HG03108 (cell line): ENCODE data around the gene INO80.
"Not testable (repeated sequence)": the region's sequence is repeated elsewhere in the genome, so short reads cannot be mapped to it uniquely, and the experiment has no call there.

ENCODE experiments used
- ATAC-seq: cut with Tn5 transposase; IDR thresholded peaks from one replicate; pipeline ENCODE4 v1.9.1; 2021; ENCODE audit warnings: moderate library complexity; ENCODE audit not compliant: unreplicated experiment

INO80 gene

GRCh38 chr15:41116116-41116961, at the start of gene INO80:
Gene INO80 (minus strand): TSS chr15:41116280. CDS start chr15:41096310, 19,970 bp downstream.
- ATAC-seq: peak; percentile 65

DNA sequence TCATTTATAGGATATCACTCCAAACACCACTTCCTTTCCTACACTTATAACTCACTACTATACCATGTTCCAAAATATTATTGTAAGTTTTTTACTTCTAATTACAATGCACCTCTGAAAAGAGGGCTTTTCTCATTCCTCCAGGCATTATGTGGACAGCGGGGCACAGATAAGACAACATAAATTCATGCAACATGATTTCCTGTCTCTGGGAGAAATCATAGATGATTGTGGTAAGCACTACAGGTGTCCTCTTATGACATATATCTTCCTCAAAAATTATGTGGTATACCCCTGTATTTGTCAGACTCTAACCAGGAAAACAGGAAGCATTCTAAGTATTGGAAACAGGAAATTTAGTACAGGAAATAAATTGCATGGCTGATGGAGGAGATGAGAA, 45.7 kb upstream of the INO80 start:
- ATAC-seq: no peak

GRCh38 chr15:41161336-41161735, 45.3 kb upstream of the INO80 start:
- no peak for ATAC-seq

GRCh38 chr15:41160639-41161315, 44.7 kb upstream of the INO80 start:
- ATAC-seq: no peak

DNA sequence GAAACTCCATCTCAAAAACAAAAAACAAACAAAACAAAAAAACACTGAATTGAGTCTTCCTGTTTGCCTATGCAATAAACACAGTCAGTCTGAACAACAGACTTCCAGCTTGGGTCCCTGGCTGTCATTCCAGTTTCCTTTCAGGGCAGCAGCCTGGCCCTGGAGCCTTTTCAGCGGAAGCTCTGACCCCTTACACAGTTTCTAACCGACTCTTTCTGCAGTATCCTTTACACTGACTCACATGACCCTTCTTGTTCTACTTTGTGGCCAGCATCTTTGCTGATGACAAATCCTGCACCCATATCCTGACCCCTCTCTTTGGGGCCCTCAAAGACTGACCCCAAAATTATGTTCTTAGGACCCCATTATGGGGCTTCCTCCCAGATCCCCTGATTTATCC, 38.3 kb upstream of the INO80 start:
- ATAC-seq: no peak

DNA sequence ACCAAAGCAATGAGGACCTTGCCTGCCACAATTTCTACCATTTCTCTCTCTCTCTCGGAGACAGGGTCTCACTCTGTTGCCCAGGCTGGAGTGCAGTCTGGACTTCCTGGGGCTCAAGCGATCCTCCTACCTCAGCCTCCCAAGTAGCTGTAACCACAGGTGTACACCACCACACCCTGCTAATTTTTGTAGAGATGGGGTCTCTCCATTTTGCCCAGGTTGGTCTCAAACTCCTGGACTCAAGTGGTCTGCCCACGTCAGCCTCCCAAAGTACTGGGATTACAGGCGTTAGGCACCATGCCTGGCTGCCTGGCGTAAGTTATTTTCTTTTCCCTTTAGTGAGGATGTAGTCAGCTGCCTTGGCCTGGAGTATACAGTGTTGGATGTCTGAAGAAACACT, 37.7 kb upstream of the INO80 start:
- no peak for ATAC-seq

- no peak for ATAC-seq
These were observed 35.4 kb upstream of the INO80 start for GRCh38 chr15:41151451-41152005.

GRCh38 chr15:41150279-41150678, 34.2 kb upstream of the INO80 start:
- no peak for ATAC-seq

DNA sequence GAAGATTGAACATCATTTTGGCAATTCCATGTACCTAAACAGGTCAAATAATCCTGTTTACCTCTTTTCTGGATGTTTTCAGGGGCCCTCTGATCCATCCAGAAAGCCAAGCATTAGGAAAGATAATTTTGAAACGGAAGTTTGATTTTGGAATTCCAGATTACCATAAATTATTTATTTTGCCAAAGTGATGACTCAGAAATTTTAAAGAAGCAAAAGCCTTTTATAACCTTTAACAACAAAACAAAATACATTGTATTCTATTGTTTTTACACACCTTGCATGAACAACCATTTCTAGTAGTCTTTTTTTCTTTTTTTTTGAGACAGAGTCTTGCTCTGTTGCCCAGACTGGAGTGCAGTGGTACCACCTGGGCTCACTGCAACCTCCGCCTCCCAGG, 32.0 kb upstream of the INO80 start:
- ATAC-seq: no peak

DNA sequence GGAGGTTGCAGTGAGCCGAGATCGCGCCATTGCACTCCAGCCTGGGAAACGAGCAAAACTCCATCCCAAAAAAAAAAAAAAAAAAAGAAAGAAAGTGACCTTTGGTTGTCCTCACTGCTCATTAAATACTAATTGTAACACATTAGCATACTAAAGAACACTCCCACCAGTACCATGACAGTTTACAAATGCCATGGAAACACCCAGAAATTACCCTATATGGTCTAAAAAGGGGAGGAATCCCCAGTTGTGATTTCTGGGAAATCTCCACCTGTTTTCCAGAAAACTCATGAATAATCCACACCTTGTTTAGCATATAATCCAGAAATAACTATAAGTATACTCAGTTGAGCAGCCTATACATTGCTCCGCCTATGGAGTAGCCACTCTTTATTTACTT, 23.5 kb upstream of the INO80 start:
- no peak for ATAC-seq

DNA sequence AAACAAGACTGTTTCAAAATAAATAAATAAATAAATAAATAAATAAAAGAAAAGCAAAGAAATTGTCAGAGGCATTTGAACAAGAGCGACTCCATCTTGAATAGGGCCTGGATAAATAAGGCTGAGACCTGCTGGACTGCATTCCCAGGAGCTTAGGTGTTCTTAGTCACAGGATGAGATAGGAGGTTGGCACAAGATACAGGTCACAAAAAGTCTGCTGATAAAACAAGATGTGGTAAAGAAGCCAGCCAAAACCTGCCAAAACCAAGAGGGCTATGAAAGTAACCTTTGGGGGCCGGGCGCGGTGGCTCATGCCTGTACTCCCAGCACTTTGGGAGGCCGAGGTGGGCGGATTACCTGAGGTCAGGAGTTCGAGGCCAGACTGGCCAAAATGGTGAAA, 23.0 kb upstream of the INO80 start:
- not testable (repeated sequence) for ATAC-seq

GRCh38 chr15:41135580-41135979, 19.5 kb upstream of the INO80 start:
- ATAC-seq: not testable (repeated sequence)

GRCh38 chr15:41133454-41133853, 17.4 kb upstream of the INO80 start:
- no peak for ATAC-seq

DNA sequence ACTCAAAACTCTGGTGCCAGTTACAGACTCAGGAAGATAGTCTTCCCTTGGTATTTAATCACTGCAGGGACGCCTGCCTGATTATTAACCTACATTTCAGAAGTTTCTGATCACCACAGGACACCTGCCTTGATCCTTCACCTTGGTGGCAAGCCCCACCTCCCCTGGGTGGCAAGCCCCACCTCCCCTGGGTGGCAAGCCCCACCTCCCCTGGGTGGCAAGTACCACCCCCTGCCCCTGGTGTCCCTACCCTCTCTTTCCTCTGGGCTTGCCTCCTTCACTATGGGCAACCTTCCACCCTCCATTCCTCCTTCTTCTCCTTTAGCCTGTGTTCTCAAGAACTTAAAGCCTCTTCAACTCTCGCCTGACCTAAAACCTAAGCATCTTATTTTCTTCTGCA, 16.0 kb upstream of the INO80 start:
- not testable (repeated sequence) for ATAC-seq

GRCh38 chr15:41128174-41128902, 12.3 kb upstream of the INO80 start:
- no peak for ATAC-seq

DNA sequence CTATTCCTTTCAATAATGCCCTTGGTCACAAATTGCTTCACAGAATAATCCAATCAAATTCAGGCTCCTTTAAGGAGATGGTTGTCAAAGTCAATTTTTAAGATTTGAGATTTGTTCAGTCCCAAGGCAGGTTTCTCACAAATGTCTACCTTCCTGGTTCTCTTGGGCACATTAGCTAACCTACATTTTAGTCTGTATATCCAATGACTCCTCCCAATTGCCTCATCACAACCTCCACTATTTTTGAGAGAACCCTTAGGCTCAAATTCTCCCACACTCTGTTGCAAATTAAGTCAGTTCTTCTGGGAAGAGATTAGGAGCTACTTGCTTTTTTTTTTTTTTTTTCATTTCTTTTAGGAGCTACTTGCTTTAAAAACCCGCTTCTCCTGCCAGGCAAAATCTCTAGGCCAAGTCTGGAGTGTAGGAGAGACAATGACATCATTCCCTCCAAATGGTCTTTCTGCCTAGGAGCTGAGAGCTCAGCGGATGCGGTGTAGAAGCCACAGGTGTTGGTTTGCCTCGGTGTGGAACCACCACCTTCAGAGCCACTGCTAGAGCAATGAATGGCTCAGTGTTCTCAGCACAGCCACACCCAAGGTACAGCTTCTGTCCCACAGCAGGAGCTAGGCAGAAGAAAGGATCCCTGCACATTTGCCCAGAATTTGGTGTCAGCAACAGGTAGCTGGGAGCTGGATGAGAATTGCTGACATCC, 10.0 kb upstream of the INO80 start:
- no peak for ATAC-seq

DNA sequence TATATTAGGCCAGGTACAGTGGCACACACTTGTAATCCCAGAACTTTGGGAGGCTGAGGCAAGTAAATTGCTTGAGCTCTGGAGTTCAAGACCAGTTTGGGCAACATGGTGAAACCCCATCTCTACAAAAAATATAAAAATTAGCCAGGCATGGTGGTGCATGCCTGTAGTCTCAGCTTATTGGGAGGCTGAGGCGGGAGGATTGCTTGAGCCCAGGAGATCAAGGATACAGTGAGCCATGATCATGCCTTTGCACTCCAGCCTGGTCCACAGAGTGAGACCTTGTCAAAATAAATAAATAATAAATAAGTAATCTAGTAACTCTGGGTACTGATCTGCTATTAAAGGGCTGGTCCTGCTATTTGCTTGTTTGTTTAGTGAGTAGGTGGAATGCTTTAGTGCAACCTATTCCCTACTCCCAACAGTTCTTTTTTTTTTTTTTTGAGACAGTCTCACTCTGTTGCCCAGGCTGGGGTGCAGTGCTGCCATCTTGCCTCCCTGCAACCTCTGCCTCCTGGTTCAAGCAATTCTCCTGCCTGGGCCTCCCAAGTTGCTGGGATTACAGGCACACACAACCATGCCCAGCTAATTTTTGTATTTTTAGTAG, 9.1 kb upstream of the INO80 start:
- ATAC-seq: no peak

DNA sequence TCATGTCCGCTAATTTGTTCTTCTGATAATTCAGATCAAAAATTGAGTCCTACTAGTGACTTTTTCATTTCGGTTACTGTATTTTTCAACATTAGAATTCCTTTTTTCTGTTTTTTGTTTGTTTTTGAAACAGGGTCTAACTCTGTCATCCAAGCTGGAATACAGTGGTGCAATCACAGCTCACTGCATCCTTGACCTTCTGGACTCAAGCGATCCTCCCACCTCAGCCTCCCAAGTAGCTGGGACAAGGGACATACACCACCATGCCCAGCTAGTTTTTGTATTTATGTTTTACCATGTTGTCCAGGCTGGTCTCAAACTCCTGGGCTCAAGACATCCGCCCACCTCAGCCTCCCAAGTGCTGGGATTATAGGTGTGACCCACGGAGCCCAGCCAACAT, 8.0 kb upstream of the INO80 start:
- ATAC-seq: no peak

- no peak for ATAC-seq
These were observed 6.8 kb upstream of the INO80 start for GRCh38 chr15:41122849-41123248.

- ATAC-seq: no peak
These were observed 5.9 kb upstream of the INO80 start for GRCh38 chr15:41121951-41122350.

DNA sequence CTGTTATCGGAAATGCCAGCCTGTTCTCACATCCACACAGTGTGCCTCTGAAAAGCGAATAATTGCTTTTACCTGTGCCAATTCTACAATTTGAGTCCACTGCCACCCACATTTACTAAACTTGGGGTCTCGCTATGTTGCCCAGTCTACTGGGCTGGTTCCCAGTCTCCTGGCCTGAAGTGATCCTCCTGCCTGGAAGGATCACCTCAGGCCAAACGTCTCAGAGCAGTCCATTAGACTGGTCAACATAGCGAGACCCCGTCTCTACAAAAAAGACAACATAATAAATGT, 827 bp upstream of the INO80 start:
- ATAC-seq: no peak
